ENCODE data around the gene ELL2. TPM values are rescaled to one million over a fixed set of nuclear protein-coding genes. Genes with fewer than 3 reads are reported as not detected.

ELL2 gene
- total and polyA plus RNA-seq, 9 of the 15 experiments (the other 6 are each of a cell fraction or from before 2014, with no cell fraction given): 4.3 to 18.3 (median 14.5) TPM

- TF ChIP-seq XRCC3 (IDR thresholded peaks at IDR 0.05) (no peak), SIN3B (IDR thresholded peaks at IDR 0.05; ENCODE audit: low read depth) (no peak), ZC3H4 (CRISPR knock-in tag; IDR thresholded peaks at IDR 0.05; ENCODE audit: borderline replicate concordance) (no peak), STAT5B (CRISPR knock-in tag; IDR thresholded peaks at IDR 0.05) (no peak), ZNF444 (CRISPR knock-in tag; IDR thresholded peaks at IDR 0.05) (no peak), ZNF699 (CRISPR knock-in tag; IDR thresholded peaks at IDR 0.05; ENCODE audit: insufficient replicate concordance) (no peak), ZNF318 (IDR thresholded peaks at IDR 0.05; ENCODE audit: borderline replicate concordance in 1 of 2, low read depth in 1 of 2) (peak in 1 of 2 experiments; percentile 74; a peak in 2 of 4 replicates), ETS1 (conservative IDR thresholded peaks at IDR 0.05; ENCODE audit: control insufficient read depth, low read depth, low read length) (peak; percentile 94), PRDM10 (IDR thresholded peaks at IDR 0.05; ENCODE audit: partially characterized antibody) (peak; percentile 87), POLR2AphosphoS5 (IDR thresholded peaks at IDR 0.05; ENCODE audit: control insufficient read depth, insufficient read depth, low read depth, low read length) (peak; percentile 82), ATF3 (IDR thresholded peaks at IDR 0.05) (peak; percentile 81), ATF3 (CRISPR knock-in tag; conservative IDR thresholded peaks at IDR 0.05) (no peak), BCOR (IDR thresholded peaks at IDR 0.05) (peak; percentile 34; the same call in 1 of the 2 replicates), HMG20B (CRISPR knock-in tag; IDR thresholded peaks at IDR 0.05) (no peak)
Measured at GRCh38 chr5:95973793-95974325, 12.2 kb upstream of the ELL2 start (continued).

Data from K562 (cell line).